AG08395 (cell line): ENCODE results near the gene RAB6B.
"Not testable (repeated sequence)": the region's sequence is repeated elsewhere in the genome, so short reads cannot be mapped to it uniquely, and the experiment has no call there.

Experiments
- DNase-seq: peaks from one replicate; pipeline ENCODE4 v3.0.0; 2012; ENCODE audit warnings: mixed read lengths, low spot score

RAB6B gene

DNA sequence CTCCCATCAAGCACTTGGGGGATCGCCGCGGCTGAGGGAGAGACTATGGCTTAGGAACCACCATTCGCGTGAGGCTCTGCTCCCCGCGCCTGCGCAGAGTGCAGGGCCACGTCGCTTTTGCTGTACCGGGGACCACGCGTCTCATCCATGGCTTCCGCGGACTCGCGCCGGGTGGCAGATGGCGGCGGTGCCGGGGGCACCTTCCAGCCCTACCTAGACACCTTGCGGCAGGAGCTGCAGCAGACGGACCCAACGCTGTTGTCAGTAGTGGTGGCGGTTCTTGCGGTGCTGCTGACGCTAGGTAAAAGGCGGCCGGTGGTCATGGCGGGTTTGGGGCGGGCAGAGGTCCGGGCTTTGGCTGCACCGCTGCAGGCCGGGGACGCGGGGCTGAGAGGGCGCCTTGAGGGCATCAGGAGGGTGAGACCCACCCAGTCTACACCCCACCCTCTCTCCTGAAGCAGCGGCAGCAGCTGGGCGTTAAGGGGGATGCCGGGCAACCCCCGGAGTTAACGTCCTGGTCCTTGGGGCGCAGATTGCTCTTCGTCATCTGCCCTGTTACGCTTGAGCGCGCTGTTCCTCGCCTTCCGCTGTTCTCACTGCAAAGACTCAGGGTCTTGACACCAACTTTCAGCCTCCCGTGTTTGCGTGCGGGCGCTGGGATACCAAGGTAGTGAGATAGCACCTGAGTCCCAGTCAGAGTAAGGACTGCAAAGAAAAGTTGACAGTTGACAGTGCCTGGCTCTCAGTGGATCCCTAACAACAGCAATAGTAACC, 89.8 kb downstream of the RAB6B start, which contains the start of gene SRPRB:
TSS of gene SRPRB (plus strand) at position 114 of the 774 bp plus-strand sequence. CDS start at position 148, 34 bp downstream.
- peak; percentile 99 for DNase-seq

DNA sequence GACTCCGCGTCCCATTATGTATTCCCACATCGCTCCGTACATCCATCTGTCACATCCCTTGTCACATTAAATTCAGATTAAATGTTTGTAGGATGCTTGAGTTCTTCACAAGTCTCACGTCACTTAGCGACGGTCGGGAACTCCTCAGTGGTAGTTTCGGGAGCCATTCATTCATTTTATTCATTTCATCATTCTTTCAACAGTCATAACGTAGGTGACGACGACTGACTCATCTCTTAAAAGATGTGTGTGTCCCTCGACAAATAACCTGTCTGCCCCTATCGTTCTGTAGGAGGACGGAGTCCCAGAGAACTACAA, 90.3 kb downstream of the RAB6B start:
- no peak for DNase-seq

DNA sequence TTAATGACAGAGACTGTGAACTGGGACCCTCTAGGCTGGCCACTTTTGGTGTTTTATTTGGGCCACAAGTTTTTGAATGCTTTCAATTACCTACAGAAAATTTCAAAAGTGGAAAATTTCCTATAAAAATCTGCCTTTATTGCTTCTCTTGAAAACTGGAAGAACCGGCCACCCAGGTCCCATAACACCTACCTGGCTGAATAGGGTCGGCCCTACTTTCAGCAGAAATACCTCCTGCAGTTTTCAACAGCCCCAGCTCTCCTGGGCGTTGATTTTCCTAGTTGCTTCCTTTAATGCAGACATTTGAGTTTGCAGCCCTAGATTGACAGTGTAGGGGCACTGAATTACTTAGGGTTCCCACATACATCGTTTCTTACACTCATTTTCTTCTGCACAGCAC, 90.8 kb downstream of the RAB6B start:
- DNase-seq: no peak

DNA sequence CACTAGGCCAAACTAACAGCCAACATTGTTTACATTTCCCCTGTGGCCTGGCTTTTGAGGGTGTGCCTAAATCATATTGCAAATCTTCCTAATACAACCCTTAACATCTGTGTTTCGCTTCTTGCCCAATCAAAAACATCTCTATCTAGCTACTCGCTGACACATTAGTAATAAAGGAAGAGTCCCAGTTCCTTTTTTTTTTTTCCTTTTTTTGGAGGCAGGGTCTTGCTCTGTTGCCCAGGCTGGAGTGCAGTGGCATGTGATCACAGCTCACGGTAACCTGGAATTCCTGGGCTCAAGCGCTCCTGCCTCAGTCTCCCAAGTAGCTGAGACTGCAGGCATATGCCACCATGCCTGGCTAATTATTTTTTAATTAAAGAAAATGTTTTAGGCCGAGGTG, 92.2 kb downstream of the RAB6B start:
- no peak for DNase-seq

DNA sequence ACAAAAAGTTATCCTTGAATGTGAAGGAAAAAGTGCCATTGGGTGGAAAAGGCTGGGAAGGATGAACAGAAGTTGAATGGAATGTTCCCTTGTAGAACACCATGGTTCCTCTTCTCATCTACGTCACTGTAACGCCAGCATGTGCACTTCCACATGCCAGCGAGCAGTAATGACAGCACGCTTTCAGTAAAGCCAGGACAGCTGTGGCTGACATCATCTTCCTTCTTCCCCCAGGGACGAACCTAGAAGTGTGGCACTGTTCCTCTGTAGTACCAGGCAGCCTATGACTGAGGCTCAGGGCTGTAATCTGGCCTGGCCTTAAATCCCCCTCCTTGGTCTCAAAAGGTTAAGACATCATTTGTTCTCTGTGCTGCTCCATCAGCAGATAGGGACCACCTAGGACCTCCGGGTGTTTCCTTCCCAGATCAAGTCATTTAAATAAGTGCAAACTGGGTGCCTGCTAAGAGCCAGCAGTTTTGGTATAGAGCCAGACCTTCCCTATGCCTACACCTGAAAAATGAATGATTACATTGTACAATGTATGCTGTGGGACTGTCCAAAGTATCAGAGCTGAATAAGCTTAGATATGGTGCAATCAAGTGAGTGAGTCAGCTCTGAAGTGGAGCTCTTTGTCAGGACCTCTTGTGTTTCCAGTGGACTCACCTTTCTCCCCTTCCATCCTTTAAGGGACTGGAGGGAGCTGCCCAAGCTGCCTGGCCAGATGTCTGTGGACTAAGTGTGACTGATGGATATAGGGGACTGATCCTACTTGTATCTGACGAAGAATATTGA, 95.7 kb downstream of the RAB6B start:
- DNase-seq: no peak

DNA sequence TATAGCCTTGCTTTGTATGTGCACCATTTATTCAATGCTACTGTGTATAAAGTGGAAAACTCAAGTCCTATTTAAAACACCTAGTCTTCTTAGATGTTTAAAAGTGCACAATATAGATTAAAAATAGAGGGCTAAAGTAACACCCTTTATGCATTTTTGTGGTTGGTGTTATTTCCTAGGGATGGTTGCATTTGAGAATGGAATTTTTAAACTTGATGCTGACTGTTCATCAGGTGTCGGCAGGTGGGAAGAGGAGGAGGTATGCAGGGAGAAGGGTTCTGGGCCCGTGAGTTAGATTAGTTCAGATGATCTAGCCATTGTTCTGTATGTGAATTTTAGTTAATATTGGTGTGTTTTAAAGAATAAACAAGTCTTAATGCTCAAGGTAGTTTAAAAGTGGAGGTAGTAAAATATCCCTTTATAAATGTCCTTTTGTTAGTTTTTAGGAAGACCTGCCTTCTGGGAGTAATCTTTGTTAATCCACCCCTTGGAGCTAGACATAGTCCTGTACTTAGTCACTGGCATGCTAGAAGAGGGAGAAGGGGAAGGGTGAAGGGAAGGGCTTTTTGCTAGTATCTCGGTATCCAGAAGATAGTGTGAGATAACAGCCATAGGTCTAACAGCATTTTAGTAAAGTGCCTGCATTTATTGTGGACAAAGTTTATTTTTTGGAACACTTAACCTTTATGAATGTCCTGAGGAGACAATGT, 98.1 kb downstream of the RAB6B start:
- DNase-seq: no peak

DNA sequence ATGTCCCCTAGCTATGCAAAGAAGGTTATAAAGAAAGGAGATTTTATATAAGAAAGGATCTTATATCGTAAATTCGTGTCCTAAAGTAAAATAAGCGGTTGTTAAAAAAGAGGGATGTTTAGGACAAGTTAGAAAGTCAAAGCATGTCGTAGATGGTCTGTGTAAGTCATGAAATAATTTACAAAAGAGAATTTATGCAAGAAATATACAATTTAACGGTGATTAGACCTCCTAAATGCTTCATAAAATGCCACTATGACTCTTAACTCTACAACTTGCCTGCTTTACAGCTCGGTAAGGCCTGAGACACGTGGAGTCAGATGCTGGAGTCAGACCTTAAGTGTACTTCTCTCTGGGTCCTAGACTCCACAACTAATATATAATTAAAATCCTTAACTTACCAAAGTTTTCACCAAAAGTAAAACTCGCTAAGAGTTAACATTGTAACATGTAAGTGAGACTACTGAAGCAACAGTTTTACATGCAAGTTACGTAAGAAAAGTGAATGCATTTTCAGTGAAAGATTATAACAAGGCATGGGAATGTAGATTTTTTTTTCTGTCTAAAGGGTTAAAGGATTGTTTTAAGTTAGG, 103.4 kb downstream of the RAB6B start:
- DNase-seq: no peak

DNA sequence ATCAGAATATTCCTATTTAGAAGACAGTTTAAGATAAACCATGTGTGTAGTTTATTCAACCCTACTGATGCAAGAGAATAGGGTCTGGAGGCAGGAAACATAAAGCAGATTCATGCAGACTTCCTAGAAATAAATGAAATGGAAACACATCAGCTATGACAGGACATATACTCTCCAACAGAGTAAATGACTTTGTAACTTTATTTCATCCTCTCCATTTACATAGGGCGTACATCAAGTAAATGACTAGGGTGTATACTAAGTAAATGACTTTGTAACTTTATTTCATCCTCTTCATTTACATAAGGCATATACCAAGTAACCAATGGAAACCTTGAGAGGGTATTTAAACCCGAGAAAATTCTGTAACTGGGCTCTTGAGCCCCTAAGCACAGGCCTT, 107.7 kb downstream of the RAB6B start:
- DNase-seq: no peak

DNA sequence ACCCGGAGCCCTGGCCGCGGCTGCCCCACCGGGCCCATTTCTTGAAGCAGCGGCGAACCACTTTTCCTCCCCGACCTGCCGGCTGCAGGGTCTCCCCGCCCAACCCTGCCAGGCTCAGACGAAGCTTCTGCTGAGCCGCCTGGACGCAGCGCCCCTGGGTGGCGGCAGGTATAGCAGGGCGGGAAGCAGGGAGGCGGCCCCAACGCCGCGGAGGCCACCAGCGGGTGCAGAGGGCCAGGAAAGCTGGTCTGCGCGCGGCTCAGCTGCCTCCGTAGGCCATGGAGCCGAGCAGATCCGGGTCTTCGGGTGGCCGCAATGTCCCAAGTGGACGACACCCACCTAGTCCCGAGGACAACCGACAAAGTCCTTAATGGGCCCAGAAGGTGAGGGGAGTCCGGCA, 111.9 kb downstream of the RAB6B start:
- no peak for DNase-seq

DNA sequence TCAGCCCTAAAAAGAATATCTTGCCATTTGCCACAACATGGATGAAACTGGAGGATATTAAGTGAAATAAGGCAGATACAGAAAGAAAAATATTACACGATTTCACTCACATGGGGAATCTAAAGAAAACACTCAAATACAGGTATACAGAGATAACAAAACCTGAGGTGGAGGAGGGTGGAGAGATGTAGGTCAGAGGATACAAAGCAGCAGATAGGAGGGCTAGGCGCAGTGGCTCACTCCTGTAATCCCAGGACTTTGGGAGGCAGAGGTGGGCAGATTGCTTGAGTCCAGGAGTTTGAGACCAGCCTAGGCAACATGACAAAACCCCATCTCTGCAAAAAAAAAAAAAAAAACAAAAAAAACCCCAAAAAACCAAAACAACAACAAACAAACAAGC, 113.2 kb downstream of the RAB6B start:
- DNase-seq: no peak

DNA sequence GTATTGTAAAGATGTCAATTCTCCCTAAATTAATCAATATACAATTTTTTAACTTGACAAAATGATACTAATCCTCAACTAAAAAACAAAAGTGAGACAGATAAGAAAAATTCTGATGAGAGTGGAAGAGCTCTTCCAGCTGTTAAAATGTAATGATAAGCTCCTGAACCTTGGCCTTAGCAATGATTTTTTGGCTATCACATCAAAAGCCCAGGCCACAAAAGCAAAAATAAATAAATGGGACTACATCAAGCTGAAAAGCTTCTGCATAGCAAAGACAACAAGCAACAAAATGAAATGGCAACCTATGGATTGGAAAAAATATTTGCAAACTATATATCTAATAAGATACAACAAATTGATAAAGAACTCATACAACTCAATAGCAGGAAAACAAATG, 114.1 kb downstream of the RAB6B start:
- DNase-seq: no peak

DNA sequence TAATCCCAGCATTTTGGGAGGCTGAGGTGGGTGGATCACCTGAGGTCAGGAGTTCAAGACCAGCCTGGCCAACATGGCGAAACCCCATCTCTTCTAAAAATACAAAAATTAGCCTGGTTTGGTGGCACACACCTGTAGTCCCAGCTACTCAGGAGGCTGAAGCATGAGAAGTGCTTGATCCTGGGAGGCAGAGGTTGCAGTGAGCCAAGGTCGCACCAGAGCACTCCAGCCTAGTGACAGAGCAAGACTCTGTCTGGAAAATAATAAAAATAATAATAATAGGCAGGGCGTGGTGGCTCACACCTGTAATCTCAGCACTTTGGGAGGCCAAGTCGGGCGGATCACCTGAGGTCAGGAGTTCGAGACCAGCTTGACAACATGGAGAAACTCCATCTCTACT, 114.9 kb downstream of the RAB6B start:
- not testable (repeated sequence) for DNase-seq

DNA sequence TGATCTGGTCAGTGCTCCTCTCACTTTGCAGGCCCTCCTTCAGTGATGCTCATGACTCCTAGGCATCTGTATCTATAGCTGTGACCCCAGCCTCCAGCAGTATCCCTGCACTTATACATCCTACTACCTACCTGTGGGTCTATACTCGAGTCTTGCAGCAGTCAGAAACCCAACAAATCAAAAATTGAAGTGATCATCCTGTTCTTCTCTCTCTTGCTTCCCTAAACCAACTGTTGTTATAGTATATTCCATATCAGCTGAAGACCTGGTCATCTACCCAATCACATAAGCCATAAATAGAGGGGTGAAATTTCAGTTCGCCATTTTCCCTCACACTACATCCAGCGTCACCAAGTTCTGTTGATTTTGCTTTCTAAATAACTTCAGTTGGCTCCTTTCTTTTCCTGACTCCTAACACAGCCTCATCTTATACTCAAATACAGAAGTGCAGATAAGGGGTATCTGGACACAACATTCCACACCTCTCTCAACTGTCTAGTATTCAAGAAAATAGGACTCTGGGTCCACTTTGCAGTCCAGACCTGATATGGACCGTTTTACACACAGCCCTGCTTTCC, 116.0 kb downstream of the RAB6B start:
- no peak for DNase-seq

DNA sequence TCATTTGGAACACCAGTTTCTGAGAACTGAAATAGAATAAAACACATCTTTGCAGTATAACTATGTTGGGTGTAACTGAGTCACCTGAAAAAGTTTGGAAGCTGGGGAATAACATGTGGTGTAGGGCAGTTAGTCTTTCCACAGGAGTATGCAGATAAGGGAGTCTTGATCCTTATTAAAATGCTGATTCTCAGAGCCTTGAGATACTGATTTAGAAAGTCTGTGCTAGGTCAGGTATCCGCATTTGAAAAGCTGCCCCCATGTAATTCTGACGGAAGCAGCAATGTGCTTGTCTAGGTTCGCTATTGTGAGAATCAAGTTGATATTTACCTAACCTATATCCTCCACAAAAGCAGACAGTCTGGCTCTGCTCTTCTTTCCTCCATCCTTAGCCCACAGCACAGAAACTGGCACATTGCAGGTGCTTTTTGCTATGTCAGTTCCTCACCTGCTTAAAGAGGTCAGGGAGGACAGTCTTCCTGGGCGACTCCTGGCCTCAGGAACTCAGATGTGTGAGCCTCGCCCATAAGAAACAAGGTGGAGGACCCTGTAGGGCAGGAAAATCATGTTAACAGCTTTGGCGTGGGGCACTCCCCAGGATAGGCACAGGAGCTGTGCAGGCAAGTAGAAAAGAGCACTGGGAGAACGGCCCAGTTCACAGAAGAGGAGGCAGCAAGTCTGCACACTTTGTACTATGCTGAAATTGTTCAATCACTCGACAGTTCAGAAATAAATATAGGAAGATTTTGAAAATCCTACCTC, 117.7 kb downstream of the RAB6B start:
- DNase-seq: no peak

DNA sequence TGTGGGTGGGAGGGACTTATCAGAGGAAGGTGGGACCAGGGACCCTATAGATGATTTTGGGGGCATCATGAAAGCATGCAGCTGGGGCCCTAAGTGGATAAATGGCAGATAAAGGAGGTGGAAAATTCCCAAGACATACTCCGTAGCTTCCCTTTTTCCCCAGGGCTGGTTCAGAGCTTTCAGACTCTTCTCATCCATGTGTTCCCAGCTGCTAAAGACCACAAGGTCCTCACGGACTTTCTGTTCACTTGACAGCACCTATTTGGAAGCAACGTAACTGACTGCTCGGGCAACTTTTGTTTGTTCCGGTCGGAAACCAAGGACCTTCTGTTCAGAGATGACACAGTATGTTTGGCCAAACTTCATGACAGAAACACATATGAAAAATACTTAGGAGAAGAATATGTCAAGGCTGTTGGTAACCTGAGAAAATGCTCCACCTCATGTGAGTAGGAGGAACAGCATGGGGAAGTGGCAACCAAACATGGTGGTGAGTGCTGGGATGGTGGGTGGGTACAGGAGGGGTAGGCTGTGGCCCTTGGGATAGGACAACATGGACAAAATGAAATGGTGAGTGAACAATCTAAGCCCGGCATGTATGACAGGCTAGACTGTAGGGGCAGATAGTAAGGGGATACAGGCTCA, 118.8 kb downstream of the RAB6B start:
- no peak for DNase-seq

DNA sequence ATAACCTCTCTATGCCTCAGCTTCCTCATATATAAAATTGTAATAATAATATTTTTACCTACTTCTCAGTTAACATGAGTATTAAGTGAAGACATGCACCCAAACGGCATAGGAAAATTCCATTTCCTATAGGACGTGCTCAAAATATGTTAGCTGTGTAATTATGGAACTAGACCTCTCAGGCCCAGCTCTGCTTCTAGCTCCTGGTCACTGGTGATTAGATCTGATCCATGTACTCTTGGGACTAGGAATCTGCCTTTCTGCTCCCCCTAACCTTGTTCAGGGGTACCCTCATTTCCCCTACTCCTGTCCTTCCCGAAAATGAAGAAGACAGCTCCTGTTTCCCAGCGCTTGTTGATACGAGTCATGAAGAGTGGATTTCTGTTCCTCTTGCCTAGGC, 119.8 kb downstream of the RAB6B start:
- DNase-seq: no peak

DNA sequence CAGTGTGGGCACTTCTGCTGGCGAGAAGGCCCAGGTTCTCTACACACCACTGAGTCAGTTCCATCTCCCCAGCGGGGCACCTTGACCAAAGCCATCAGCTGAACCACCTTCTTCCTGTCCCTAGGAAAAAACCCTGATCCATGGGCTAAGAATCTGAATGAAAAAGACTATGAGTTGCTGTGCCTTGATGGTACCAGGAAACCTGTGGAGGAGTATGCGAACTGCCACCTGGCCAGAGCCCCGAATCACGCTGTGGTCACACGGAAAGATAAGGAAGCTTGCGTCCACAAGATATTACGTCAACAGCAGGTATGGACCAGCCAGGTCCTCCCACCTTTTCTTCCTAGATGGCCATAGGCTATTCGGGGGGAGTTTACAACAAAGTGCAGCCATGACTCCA, 120.4 kb downstream of the RAB6B start:
- DNase-seq: no peak
